Measurements from ENCODE around the gene PPCDC. TPM values are rescaled to one million over a fixed set of nuclear protein-coding genes. Genes with fewer than 3 reads are reported as not detected.

Gene PPCDC
- total and polyA plus RNA-seq, 12 donors: 3.6 to 14.6 (median 5.8) TPM

GRCh38 chr15:75064846-75065245 is 41.5 kb downstream of the PPCDC start:
- TF ChIP-seq CTCF (IDR thresholded peaks at IDR 0.05): no peak
- H3K9me3 ChIP-seq: peaks cover 0 to 8% (median 0%) of the 10 kb centered on the region in 11 donors
- H3K4me1 ChIP-seq: peaks cover 3 to 84% (median 46%) of the 10 kb centered on the region in 9 donors
- DNase-seq (no peak), ATAC-seq (peak in 2 of 8 donors; percentile 35 to 38)
- peak overlapping the region; percentile 13 to 84 (median 67) for H3K27ac ChIP-seq
- no peak overlapping the region for H3K4me3 ChIP-seq
- intact Hi-C loops (cut with DNase I): no loop called here
- no peaks in the 10 kb centered on the region for H3K27me3 ChIP-seq
- H3K36me3 ChIP-seq: no peaks in the 10 kb centered on the region
- 33 to 36% methylated on average over 2 of the region's 2 CpGs for WGBS, 2 donors

GRCh38 chr15:75065467-75065850 is 42.1 kb downstream of the PPCDC start:
- intact Hi-C loops (cut with DNase I): no loop called here
- 66 to 87% methylated on average over 1 of the region's 1 CpG for WGBS, 2 donors
- no peaks in the 10 kb centered on the region for H3K36me3 ChIP-seq
- no peaks in the 10 kb centered on the region for H3K27me3 ChIP-seq
- H3K27ac ChIP-seq: peak overlapping the region; percentile 23 to 84 (median 67)
- DNase-seq (no peak), ATAC-seq (peak in 7 of 8 donors; percentile 12 to 46 (median 41))
- no peak for TF ChIP-seq CTCF (IDR thresholded peaks at IDR 0.05)
- H3K4me1 ChIP-seq: peaks cover 3 to 90% (median 46%) of the 10 kb centered on the region in 9 donors
- H3K4me3 ChIP-seq: no peak overlapping the region
- peaks cover 0 to 8% (median 0%) of the 10 kb centered on the region in 11 donors for H3K9me3 ChIP-seq

GRCh38 chr15:75065851-75066509 is 42.6 kb downstream of the PPCDC start:
- DNase-seq (no peak), ATAC-seq (peak in 7 of 8 donors; percentile 38 to 89 (median 67))
- Histone ChIP-seq H3K9me3 (peaks cover 0 to 8% (median 0%) of the 10 kb centered on the region in 11 donors), H3K36me3 (no peaks in the 10 kb centered on the region), H3K4me3 (no peak overlapping the region), H3K4me1 (peaks cover 3 to 87% (median 46%) of the 10 kb centered on the region in 9 donors), H3K27ac (peak overlapping the region; percentile 23 to 84 (median 70)), H3K27me3 (no peaks in the 10 kb centered on the region)
- no peak for TF ChIP-seq CTCF (IDR thresholded peaks at IDR 0.05)
- WGBS, 2 donors: 45% methylated on average over 6 of the region's 6 CpGs
- intact Hi-C loops (cut with DNase I): no loop called here

- no peak overlapping the region for H3K4me3 ChIP-seq
- WGBS, 2 donors: 73 to 85% methylated on average over 3 of the region's 3 CpGs
- intact Hi-C loops (cut with DNase I): no loop called here
- no peaks in the 10 kb centered on the region for H3K27me3 ChIP-seq
- no peak for ATAC-seq
- H3K9me3 ChIP-seq: peaks cover 0 to 8% (median 0%) of the 10 kb centered on the region in 11 donors
- no peaks in the 10 kb centered on the region for H3K36me3 ChIP-seq
- no peak for TF ChIP-seq CTCF (IDR thresholded peaks at IDR 0.05)
- DNase-seq: no peak
- peak overlapping the region in 5 of 10 donors; percentile 63 to 84 (median 78) for H3K27ac ChIP-seq
- peaks cover 3 to 78% (median 46%) of the 10 kb centered on the region in 9 donors for H3K4me1 ChIP-seq
Observed at GRCh38 chr15:75067123-75067830, 43.9 kb downstream of the PPCDC start.
